Stimulated activated CD8-positive, alpha-beta memory T cell treated with anti-CD3 and anti-CD28 coated beads, Interleukin-7, amount 100 ng/mL, for 48 hours (primary cell): ENCODE data around the gene SPEF1.
"Not testable (repeated sequence)": the region's sequence is repeated elsewhere in the genome, so short reads cannot be mapped to it uniquely, and the experiment has no call there.

Source experiments
- DNase-seq, 2 donors: peaks; one replicate each; pipeline ENCODE4 v3.0.0-alpha.2; 2020; ENCODE audit warnings: low read depth in 1 of 2; ENCODE audit errors: extremely low read depth in 1 of 2

SPEF1 gene

GRCh38 chr20:3811467-3812258, 30.4 kb upstream of the SPEF1 start:
- peak; percentile 79 to 91 for DNase-seq

- no peak for DNase-seq
These were observed 27.3 kb upstream of the SPEF1 start for GRCh38 chr20:3808544-3808943.

- DNase-seq, result no peak
These were observed 23.5 kb upstream of the SPEF1 start for GRCh38 chr20:3804781-3805180.

GRCh38 chr20:3804254-3804751, 23.1 kb upstream of the SPEF1 start:
- no peak for DNase-seq

- no peak for DNase-seq
These were observed 22.6 kb upstream of the SPEF1 start for GRCh38 chr20:3803854-3804253.

- no peak for DNase-seq
These were observed 22.0 kb upstream of the SPEF1 start for GRCh38 chr20:3803289-3803688.

GRCh38 chr20:3802524-3803239, 21.4 kb upstream of the SPEF1 start:
- no peak for DNase-seq

- DNase-seq, result no peak
These were observed 20.6 kb upstream of the SPEF1 start for GRCh38 chr20:3801846-3802245.

- no peak for DNase-seq
These were observed 20.1 kb upstream of the SPEF1 start for GRCh38 chr20:3801299-3801698.

- DNase-seq, result no peak
These were observed 19.6 kb upstream of the SPEF1 start for GRCh38 chr20:3800878-3801260.

- DNase-seq, result no peak
These were observed 19.1 kb upstream of the SPEF1 start for GRCh38 chr20:3800256-3800877.

- DNase-seq, result no peak
These were observed 17.6 kb upstream of the SPEF1 start for GRCh38 chr20:3798908-3799248.

- DNase-seq, result no peak
These were observed 17.1 kb upstream of the SPEF1 start for GRCh38 chr20:3798373-3798768.

- peak in 1 of 2 donors; percentile 49 for DNase-seq
These were observed 16.5 kb upstream of the SPEF1 start for GRCh38 chr20:3797592-3798372.

- no peak for DNase-seq
These were observed 15.9 kb upstream of the SPEF1 start for GRCh38 chr20:3797226-3797545.

GRCh38 chr20:3796477-3797225, 15.4 kb upstream of the SPEF1 start:
- no peak for DNase-seq

GRCh38 chr20:3795511-3796468, 14.5 kb upstream of the SPEF1 start, which contains the start of gene CDC25B:
CDC25B (plus strand) TSS chr20:3796310; CDS start chr20:3796532, 222 bp downstream.
- DNase-seq, result peak; percentile 76 to 89

GRCh38 chr20:3794701-3795420, 13.6 kb upstream of the SPEF1 start:
- DNase-seq, result no peak

GRCh38 chr20:3794168-3794567, 12.9 kb upstream of the SPEF1 start:
- DNase-seq, result not testable (repeated sequence)
